Adrenal gland (tissue), 12 donors: Measurements from ENCODE around the gene KIAA1549. TPM values are rescaled to one million over a fixed set of nuclear protein-coding genes. Genes with fewer than 3 reads are reported as not detected.

Source experiments
- DNase-seq, 7 donors: peaks; one replicate each; pipeline ENCODE4 v3.0.0-alpha.2; 2019 to 2020
- H3K27ac ChIP-seq, 5 donors: fragments of 200-600 bp; sonication (generic) in 4 of 5; 1 replicate in 3 of 5; 2 replicates in 2 of 5; pipeline versions ENCODE4 v1.5.1 to v1.8.0; 2016 to 2020; ENCODE audit warnings: mild to moderate bottlenecking in 1 of 5
- H3K27me3 ChIP-seq: fragments of 200-600 bp; 2 replicates; pipeline ENCODE4 v1.8.0; 2021
- H3K36me3 ChIP-seq, 2 donors: fragments of 200-600 bp; replicated peaks in 1 of 2; 1 replicate in 1 of 2; 2 replicates in 1 of 2; pipeline versions ENCODE4 v1.5.1 to v1.8.0; 2018 to 2022
- H3K4me1 ChIP-seq, 2 donors: fragments of 200-600 bp; replicated peaks in 1 of 2; 1 replicate in 1 of 2; 2 replicates in 1 of 2; pipeline versions ENCODE4 v1.5.1 to v1.8.0; 2018 to 2021
- H3K4me3 ChIP-seq, 4 donors: fragments of 200-600 bp; sonication (generic) in 3 of 4; one replicate each; pipeline ENCODE4 v1.5.1; 2016 to 2018
- H3K9me3 ChIP-seq, 3 donors: fragments of 200-600 bp; sonication (generic) in 1 of 3; replicated peaks in 1 of 3; 1 replicate in 2 of 3; 2 replicates in 1 of 3; pipeline versions ENCODE4 v1.5.1 to v1.8.0; 2016 to 2021
- CTCF ChIP-seq, 6 experiments: fragments of 450-650 bp in 4 of 6; fragments of 200-600 bp in 2 of 6; sonication (generic) in 1 of 6; IDR thresholded peaks; 1 replicate in 5 of 6; 2 replicates in 1 of 6; pipeline versions ENCODE4 v1.5.1 to v1.8.0; 2016 to 2021; ENCODE audit warnings: antibody characterized with exemption in 6 of 6, mild to moderate bottlenecking in 2 of 6, moderate library complexity in 1 of 6
- POLR2A ChIP-seq, 2 donors: fragments of 450-650 bp; IDR thresholded peaks; one replicate each; pipeline ENCODE4 v1.6.1; 2017; ENCODE audit warnings: antibody characterized with exemption in 2 of 2, mild to moderate bottlenecking in 2 of 2, moderate library complexity in 1 of 2
- WGBS, 4 donors: extraction: QIAGEN DNeasy Blood & Tissue Kit in 2 of 4; methylation state at CpG; one replicate each; pipeline versions ENCODE4 v1.1.5 to v1.1.7; 2013 to 2017; 5-methylcytosine and 5-hydroxymethylcytosine counted together
- intact Hi-C, 2 donors: fragments of 100-400 bp; cut with DNase I; formaldehyde crosslinking; loops; one replicate each; pipeline versions ENCODE4 v1.14.1 to v1.15.0; 2022 to 2023
- polyA plus RNA-seq, 3 donors: library from polyadenylated mRNA; stranded (reverse); fragments of 200-250 nt in 2 of 3; fragments of 350-450 nt in 1 of 3; fragmentation: Illumina TruSeq in 1 of 3; extraction: RNeasy Lipid Tissue Mini Kit (QIAGEN cat#74804) in 1 of 3; gene quantifications; one replicate each; pipeline ENCODE4 v1.2.3, GENCODE V29; 2013 to 2014
- total RNA-seq, 9 donors: library from RNA; depleted of rRNA in 4 of 9; stranded (reverse); fragments of >200 nt in 4 of 9; fragments of 120-200 nt in 1 of 9; fragmentation: NEBNext Ultra II Directional in 1 of 9; extraction: Animal tissue kit (Norgen Biotek cat#: 25700) in 1 of 9; gene quantifications; one replicate each; pipeline versions ENCODE4 v1.1.0 to v1.2.4, GENCODE V29; 2013 to 2023
- donor health status: healthy with polysubstance abuse.
- donor health status: Bipolar disorder and iron deficiency.
- donor health status: DM: yes; HTN: yes; CAD: no.
- donor health status: DM: no; HTN: no; CAD: no.
- donor health status: DM: no; HTN: no; CAD: no.
- donor health status: DM: yes; HTN: yes; CAD: no.

The KIAA1549 gene
- total and polyA plus RNA-seq, 12 donors = 1.3 to 7.6 (median 3.7) TPM

GRCh38 chr7:138822867-138823535, 158.2 kb downstream of the KIAA1549 start:
- intact Hi-C loops = no loop called here
- 86 to 95% (median 92%) methylated on average over 10 to 11 of the region's 11 CpGs for WGBS, 4 donors
- Histone ChIP-seq H3K4me1 (no peaks in the 10 kb centered on the region), H3K27ac (no peak overlapping the region), H3K9me3 (no peaks in the 10 kb centered on the region), H3K27me3 (no peaks in the 10 kb centered on the region), H3K36me3 (no peaks in the 10 kb centered on the region), H3K4me3 (no peak overlapping the region)
- no peak for DNase-seq
- no peak for TF ChIP-seq CTCF (IDR thresholded peaks at IDR 0.05)
- no peak for TF ChIP-seq POLR2A (IDR thresholded peaks at IDR 0.05)

GRCh38 chr7:138821912-138822311, 159.3 kb downstream of the KIAA1549 start:
- intact Hi-C loops = no loop called here
- DNase-seq = no peak
- WGBS, 4 donors = 90 to 97% (median 93%) methylated on average over 7 of the region's 7 CpGs
- Histone ChIP-seq H3K36me3 (no peaks in the 10 kb centered on the region), H3K27ac (no peak overlapping the region), H3K27me3 (no peaks in the 10 kb centered on the region), H3K9me3 (no peaks in the 10 kb centered on the region), H3K4me1 (no peaks in the 10 kb centered on the region), H3K4me3 (no peak overlapping the region)
- TF ChIP-seq CTCF (IDR thresholded peaks at IDR 0.05) (no peak), POLR2A (IDR thresholded peaks at IDR 0.05) (no peak)

- H3K4me3 ChIP-seq = no peak overlapping the region
- intact Hi-C loops = no loop called here
- WGBS, 4 donors = 74 to 81% (median 77%) methylated on average over 3 of the region's 3 CpGs
Measured at GRCh38 chr7:138819625-138820024, 161.6 kb downstream of the KIAA1549 start.

GRCh38 chr7:138816650-138817049, 164.5 kb downstream of the KIAA1549 start:
- TF ChIP-seq CTCF (IDR thresholded peaks at IDR 0.05) (no peak), POLR2A (IDR thresholded peaks at IDR 0.05) (no peak)
- 77 to 91% (median 84%) methylated on average over 1 of the region's 1 CpG for WGBS, 4 donors

More at GRCh38 chr7:138819625-138820024, 161.6 kb downstream of the KIAA1549 start:
- Histone ChIP-seq H3K27me3 (no peaks in the 10 kb centered on the region), H3K4me1 (no peaks in the 10 kb centered on the region), H3K9me3 (no peaks in the 10 kb centered on the region), H3K27ac (no peak overlapping the region), H3K36me3 (no peaks in the 10 kb centered on the region)
- TF ChIP-seq POLR2A (IDR thresholded peaks at IDR 0.05) (no peak), CTCF (IDR thresholded peaks at IDR 0.05) (no peak)
- DNase-seq = no peak

More at GRCh38 chr7:138816650-138817049, 164.5 kb downstream of the KIAA1549 start:
- no peaks in the 10 kb centered on the region for H3K27me3 ChIP-seq
- H3K36me3 ChIP-seq = no peaks in the 10 kb centered on the region
- H3K27ac ChIP-seq = no peak overlapping the region
- intact Hi-C loops = no loop called here
- no peak for DNase-seq
- H3K9me3 ChIP-seq = no peaks in the 10 kb centered on the region
- no peak overlapping the region for H3K4me3 ChIP-seq
- H3K4me1 ChIP-seq = no peaks in the 10 kb centered on the region
